Kidney epithelial cell (primary cell): Measurements from ENCODE around the gene WWC2. TPM values are rescaled to one million over a fixed set of nuclear protein-coding genes. Genes with fewer than 3 reads are reported as not detected.

ENCODE experiments used
- DNase-seq: peaks from one replicate; pipeline ENCODE4 v3.0.0-alpha.2; 2010; ENCODE audit warnings: low read depth
- H3K27me3 ChIP-seq: 2 replicates; pipeline ENCODE4 v1.6.0; 2011; ENCODE audit warnings: low read length; ENCODE audit not compliant: control insufficient read depth, insufficient read depth
- H3K36me3 ChIP-seq: 2 replicates; pipeline ENCODE4 v1.5.1; 2011; ENCODE audit warnings: low read length; ENCODE audit not compliant: control insufficient read depth, insufficient read depth
- H3K4me3 ChIP-seq: 2 replicates; pipeline ENCODE4 v1.5.1; 2011; ENCODE audit warnings: low read depth, mild to moderate bottlenecking, control low read depth, low read length
- total RNA-seq: library from RNA; depleted of rRNA; stranded (reverse); fragments of >200 nt; gene quantifications from 2 replicates; pipeline ENCODE4 v1.2.3, GENCODE V29; 2015
- TF ChIP-seq, protein P1 (sequence below): IDR thresholded peaks from 2 replicates; pipeline ENCODE4 v1.5.1; 2011; ENCODE audit warnings: mild to moderate bottlenecking, moderate library complexity, low read length, control low read depth, inconsistent platforms; ENCODE audit not compliant: insufficient read depth, poor library complexity, severe bottlenecking

WWC2 gene
- total RNA-seq, 1 donor from 2014 or later: 29.0 TPM

DNA sequence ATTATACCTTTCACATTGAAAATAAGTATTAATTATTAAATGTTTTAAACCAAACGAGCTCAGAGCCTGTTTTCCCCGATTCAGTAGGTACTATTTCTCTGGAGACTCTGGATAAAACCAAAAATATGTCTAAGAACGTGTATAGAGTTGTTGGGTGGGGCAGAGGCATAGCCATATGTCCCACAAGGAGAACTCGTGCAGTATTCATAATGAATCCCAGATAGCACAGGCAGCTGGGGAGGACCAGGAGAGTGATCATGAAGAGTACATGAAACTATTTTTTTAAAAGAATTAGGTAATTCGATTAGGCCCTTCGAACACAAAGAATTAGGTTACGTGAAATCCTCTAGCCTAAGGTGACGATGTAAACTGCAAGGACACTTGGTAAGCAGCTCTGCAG is 145.0 kb downstream of the WWC2 start:
- TF ChIP-seq, protein P1, sequence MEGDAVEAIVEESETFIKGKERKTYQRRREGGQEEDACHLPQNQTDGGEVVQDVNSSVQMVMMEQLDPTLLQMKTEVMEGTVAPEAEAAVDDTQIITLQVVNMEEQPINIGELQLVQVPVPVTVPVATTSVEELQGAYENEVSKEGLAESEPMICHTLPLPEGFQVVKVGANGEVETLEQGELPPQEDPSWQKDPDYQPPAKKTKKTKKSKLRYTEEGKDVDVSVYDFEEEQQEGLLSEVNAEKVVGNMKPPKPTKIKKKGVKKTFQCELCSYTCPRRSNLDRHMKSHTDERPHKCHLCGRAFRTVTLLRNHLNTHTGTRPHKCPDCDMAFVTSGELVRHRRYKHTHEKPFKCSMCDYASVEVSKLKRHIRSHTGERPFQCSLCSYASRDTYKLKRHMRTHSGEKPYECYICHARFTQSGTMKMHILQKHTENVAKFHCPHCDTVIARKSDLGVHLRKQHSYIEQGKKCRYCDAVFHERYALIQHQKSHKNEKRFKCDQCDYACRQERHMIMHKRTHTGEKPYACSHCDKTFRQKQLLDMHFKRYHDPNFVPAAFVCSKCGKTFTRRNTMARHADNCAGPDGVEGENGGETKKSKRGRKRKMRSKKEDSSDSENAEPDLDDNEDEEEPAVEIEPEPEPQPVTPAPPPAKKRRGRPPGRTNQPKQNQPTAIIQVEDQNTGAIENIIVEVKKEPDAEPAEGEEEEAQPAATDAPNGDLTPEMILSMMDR: no peak
- Histone ChIP-seq H3K27me3 (no peaks in the 10 kb centered on the region), H3K4me3 (no peak overlapping the region), H3K36me3 (no peaks in the 10 kb centered on the region)
- no peak for DNase-seq

DNA sequence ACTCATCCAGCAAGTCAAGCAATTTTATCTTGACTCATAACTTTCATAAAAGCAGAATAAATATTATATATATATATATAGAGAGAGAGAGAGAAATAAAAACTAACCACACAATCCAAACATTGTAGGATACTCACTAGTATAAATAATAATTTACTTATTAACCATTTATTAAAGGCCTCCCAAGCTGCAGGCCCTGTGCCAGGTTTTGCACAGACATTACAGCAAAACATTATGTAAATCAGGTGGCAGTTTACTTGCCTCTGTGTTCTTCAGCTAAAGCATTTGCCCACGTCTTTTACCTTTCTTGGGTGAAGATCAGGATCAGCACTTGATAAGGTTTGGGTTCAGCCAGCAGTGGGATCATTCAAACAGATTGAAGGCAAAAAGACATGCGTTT is 145.4 kb downstream of the WWC2 start:
- TF ChIP-seq, protein P1: no peak
- Histone ChIP-seq H3K36me3 (no peaks in the 10 kb centered on the region), H3K27me3 (no peaks in the 10 kb centered on the region), H3K4me3 (no peak overlapping the region)
- DNase-seq: no peak

DNA sequence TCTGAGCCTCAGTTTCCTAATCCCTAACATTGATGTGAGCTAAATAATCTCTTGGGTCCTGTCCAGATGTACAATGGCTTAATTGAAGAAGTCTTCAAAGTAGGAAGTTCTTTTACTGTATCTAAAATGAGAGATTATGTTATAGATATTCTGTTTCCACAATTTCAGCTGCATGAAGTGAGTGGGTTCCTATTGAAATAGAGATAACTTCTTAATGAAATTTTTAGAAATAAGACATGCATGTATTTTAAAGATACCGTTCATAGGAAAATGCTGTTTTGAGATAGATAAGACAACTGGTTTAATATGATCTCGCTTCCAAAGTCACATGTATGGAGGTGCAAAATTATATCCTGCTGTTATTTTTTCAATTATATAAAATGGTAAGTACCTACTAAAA is 149.1 kb downstream of the WWC2 start:
- peaks cover 1% of the 10 kb centered on the region for H3K36me3 ChIP-seq
- TF ChIP-seq, protein P1: no peak
- H3K4me3 ChIP-seq: no peak overlapping the region
- no peaks in the 10 kb centered on the region for H3K27me3 ChIP-seq
- no peak for DNase-seq

DNA sequence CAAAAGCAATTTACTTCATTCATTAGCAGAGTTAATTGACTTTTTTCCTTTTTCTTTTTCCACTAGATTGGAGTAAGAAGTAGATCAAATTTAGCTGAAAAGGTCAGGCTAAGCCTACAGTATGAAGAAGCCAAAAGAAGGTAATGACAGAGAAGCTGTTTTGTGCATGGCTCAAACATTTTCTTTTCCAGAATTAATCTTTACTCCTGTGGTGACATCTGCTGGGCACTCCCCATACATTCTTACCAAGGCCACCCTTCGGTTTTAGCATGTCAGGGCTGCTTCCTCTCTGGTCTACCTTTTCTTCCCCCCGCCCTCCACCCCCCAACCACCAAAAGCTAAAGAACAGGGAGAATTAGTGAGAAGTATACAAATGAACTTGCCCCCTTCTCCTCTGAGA is 150.8 kb downstream of the WWC2 start:
- Histone ChIP-seq H3K4me3 (no peak overlapping the region), H3K36me3 (peaks cover 1% of the 10 kb centered on the region), H3K27me3 (no peaks in the 10 kb centered on the region)
- DNase-seq: no peak
- TF ChIP-seq, protein P1: peak; percentile 45

DNA sequence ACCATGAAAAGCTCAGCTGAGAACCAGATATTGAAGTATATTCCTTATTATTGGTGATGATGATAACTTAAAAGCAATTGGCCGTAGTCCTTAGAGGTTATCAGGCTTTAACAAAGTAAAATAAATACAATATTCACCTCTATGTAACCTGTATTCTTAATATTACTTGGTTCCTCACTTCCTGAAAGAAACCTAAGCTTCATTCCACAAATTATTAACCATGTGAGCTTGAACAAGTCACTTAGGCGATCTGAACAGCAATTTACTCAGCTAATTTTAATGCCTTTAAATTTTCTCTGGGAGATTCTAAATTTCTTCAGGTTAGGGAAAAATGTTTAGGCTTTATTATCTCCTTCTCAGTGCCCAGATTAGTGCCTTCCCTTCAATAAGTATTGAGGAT is 151.8 kb downstream of the WWC2 start:
- peaks cover 1% of the 10 kb centered on the region for H3K36me3 ChIP-seq
- H3K4me3 ChIP-seq: no peak overlapping the region
- no peaks in the 10 kb centered on the region for H3K27me3 ChIP-seq
- DNase-seq: no peak
- TF ChIP-seq, protein P1: no peak

DNA sequence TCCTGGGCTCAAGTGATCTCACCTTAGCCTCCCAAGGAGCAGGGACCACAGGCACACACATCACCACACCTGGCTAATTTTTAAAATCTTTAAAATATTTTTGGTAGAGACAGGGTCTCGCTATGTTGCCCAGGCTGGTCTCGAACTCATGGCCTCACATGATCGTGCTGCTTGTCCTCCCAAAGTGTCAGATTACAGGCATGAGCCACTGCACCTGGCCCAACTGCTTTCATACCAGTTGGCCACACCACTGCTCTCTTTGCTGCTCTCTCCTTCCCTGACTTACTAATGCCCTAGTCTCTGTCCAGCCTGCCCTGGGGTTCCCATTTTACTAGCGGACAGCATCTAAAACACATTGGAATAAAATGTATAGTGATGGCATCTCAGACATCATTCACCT is 153.9 kb downstream of the WWC2 start:
- no peak for DNase-seq
- Histone ChIP-seq H3K27me3 (no peaks in the 10 kb centered on the region), H3K4me3 (no peak overlapping the region), H3K36me3 (peaks cover 1% of the 10 kb centered on the region)
- TF ChIP-seq, protein P1: no peak
